HG03442 (cell line): Measurements from ENCODE around the gene GAMT.

Experiments used
- ATAC-seq: cut with Tn5 transposase; IDR thresholded peaks from one replicate; pipeline ENCODE4 v1.9.1; 2021; ENCODE audit warnings: mild to moderate bottlenecking, moderate library complexity; ENCODE audit not compliant: unreplicated experiment

GAMT gene

DNA sequence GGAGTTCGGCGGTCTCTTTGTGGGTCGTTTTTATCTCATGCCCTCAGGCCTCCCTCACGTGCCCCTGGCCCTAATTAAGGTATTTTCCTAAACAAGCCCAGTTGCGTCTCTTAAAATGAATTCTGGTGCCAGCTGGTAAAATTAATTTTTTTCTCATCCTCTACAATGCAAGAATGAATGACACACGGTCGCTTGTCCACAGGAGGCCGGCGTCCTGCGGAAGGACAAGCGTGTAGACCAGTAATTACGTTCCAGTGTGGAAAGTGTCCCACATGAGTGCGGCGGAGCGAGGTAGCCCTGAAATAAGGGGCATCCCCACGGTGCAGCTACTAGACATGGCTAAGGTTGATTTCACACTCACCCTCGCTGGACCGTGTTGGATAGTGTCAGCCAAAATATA lies 52.1 kb downstream of the GAMT start:
- ATAC-seq, result no peak
